A549 (cell line): Measurements from ENCODE around the gene GTPBP3. TPM values are rescaled to one million over a fixed set of nuclear protein-coding genes. Genes with fewer than 3 reads are reported as not detected.
"Not testable (repeated sequence)": the region's sequence is repeated elsewhere in the genome, so short reads cannot be mapped to it uniquely, and the experiment has no call there.

Experiments
- ATAC-seq, 2 experiments: fragments of 200-7000 bp in 1 of 2; fragments of >200 bp in 1 of 2; cut with Nextera tagmentation in 1 of 2; cut with Tn5 transposase in 1 of 2; 3 replicates each; pipeline versions ENCODE4 v1.8.0 to v1.9.1; 2018 to 2020; ENCODE audit warnings: mild to moderate bottlenecking in 1 of 2, moderate library complexity in 1 of 2
- CTCF ChIA-PET: fragments of 300-600 bp; sonication (Branson Sonifier 250); formaldehyde crosslinking; extraction: SDS; loops from one replicate; lab custom pipeline; 2021; ENCODE audit warnings: antibody characterized with exemption, inconsistent platforms; lab: Yijun Ruan, JAX
- POLR2A ChIA-PET: fragments of 350-600 bp; formaldehyde crosslinking; extraction: SDS; loops from one replicate; lab custom pipeline; 2021; ENCODE audit warnings: antibody characterized with exemption, inconsistent platforms; lab: Yijun Ruan, JAX
- DNase-seq, 2 experiments: peaks; one replicate each; pipeline versions ENCODE4 v3.0.0 to v3.0.0-alpha.2; 2011 to 2016; ENCODE audit warnings: low read depth in 1 of 2, low spot score in 1 of 2
- FAIRE-seq: peaks from 2 replicates; lab custom pipeline; 2011; peaks lifted over from hg19 to GRCh38; lab: Jason Lieb, UNC
- H3K27ac ChIP-seq, 2 experiments: fragments of >200 bp; sonication (Bioruptor Twin); formaldehyde crosslinking; 3 replicates each; pipeline ENCODE4 v1.5.1; 2016 to 2017
- H3K4me1 ChIP-seq: fragments of >200 bp; sonication (Bioruptor Twin); formaldehyde crosslinking; 3 replicates; pipeline ENCODE4 v1.6.1; 2016
- H3K4me2 ChIP-seq: fragments of >200 bp; sonication (Bioruptor Twin); formaldehyde crosslinking; 3 replicates; pipeline ENCODE4 v1.6.1; 2016
- H3K4me3 ChIP-seq: fragments of >200 bp; sonication (Bioruptor Twin); formaldehyde crosslinking; 3 replicates; pipeline ENCODE4 v1.5.1; 2016
- H3K9me3 ChIP-seq: fragments of >200 bp; sonication (Bioruptor Twin); formaldehyde crosslinking; 3 replicates; pipeline ENCODE4 v1.6.1; 2016
- BCL3 ChIP-seq: fragments of >200 bp; sonication (Bioruptor Twin); formaldehyde crosslinking; IDR thresholded peaks from 3 replicates; pipeline ENCODE4 v1.6.1; 2016
- CBX8 ChIP-seq: fragments of 200-600 bp; sonication (generic); IDR thresholded peaks from 2 replicates; pipeline ENCODE4 v1.6.1; 2016
- CEBPB ChIP-seq, 2 experiments: fragments of >200 bp in 1 of 2; sonication (Bioruptor Twin) in 1 of 2; formaldehyde crosslinking in 1 of 2; IDR thresholded peaks; 2 replicates each; pipeline ENCODE4 v1.6.1; 2012 to 2016
- EHMT2 ChIP-seq: fragments of 200-600 bp; sonication (generic); IDR thresholded peaks from 2 replicates; pipeline ENCODE4 v1.6.1; 2016; ENCODE audit warnings: antibody characterized with exemption, low read depth, mild to moderate bottlenecking, moderate library complexity
- ESRRA ChIP-seq: fragments of 150-350 bp; IDR thresholded peaks from 2 replicates; pipeline ENCODE4 v1.6.1; 2014; ENCODE audit warnings: mild to moderate bottlenecking, low read length, borderline replicate concordance
- FOSB ChIP-seq: fragments of 250-450 bp; sonication (Bioruptor Pico); IDR thresholded peaks from 2 replicates; pipeline ENCODE4 v1.5.0; 2020; ENCODE audit warnings: mild to moderate bottlenecking, moderate library complexity
- FOSL2 ChIP-seq, 2 experiments: fragments of 450-650 bp in 1 of 2; fragments of >200 bp in 1 of 2; sonication (Bioruptor Twin) in 1 of 2; formaldehyde crosslinking; IDR thresholded peaks; 2 replicates each; pipeline versions ENCODE4 v1.5.0 to v1.6.1; 2016 to 2020; ENCODE audit warnings: mild to moderate bottlenecking in 1 of 2, moderate library complexity in 1 of 2
- HDAC2 ChIP-seq: fragments of 200-600 bp; sonication (generic); IDR thresholded peaks from 2 replicates; pipeline ENCODE4 v1.6.1; 2016
- HEYL ChIP-seq: fragments of 250-450 bp; sonication (Bioruptor Pico); IDR thresholded peaks from 2 replicates; pipeline ENCODE4 v1.8.0; 2021; ENCODE audit warnings: mild to moderate bottlenecking, moderate library complexity
- HMGXB4 ChIP-seq: fragments of 250-450 bp; sonication (Bioruptor Pico); IDR thresholded peaks from 2 replicates; pipeline ENCODE4 v1.5.0; 2021; ENCODE audit warnings: mild to moderate bottlenecking, moderate library complexity, borderline replicate concordance
- HOXB5 ChIP-seq: fragments of 250-450 bp; sonication (Bioruptor Pico); IDR thresholded peaks from 2 replicates; pipeline ENCODE4 v1.5.0; 2020; ENCODE audit warnings: mild to moderate bottlenecking, moderate library complexity
- KDM1A ChIP-seq: fragments of 200-600 bp; sonication (generic); IDR thresholded peaks from 2 replicates; pipeline ENCODE4 v1.6.1; 2016; ENCODE audit warnings: low read depth, mild to moderate bottlenecking
- MAFK ChIP-seq: fragments of 450-650 bp; IDR thresholded peaks from 2 replicates; pipeline ENCODE4 v1.6.1; 2014; ENCODE audit not compliant: partially characterized antibody
- MAX ChIP-seq: IDR thresholded peaks from 2 replicates; pipeline ENCODE4 v1.6.1; 2012
- NPAS2 ChIP-seq: fragments of 250-450 bp; sonication (Bioruptor Pico); IDR thresholded peaks from 2 replicates; pipeline ENCODE4 v1.8.0; 2022; ENCODE audit warnings: mild to moderate bottlenecking, moderate library complexity, borderline replicate concordance
- POLR2A ChIP-seq: IDR thresholded peaks from 2 replicates; pipeline ENCODE4 v1.6.1; 2012; ENCODE audit warnings: mild to moderate bottlenecking, low read length
- RAD21 ChIP-seq, 2 experiments: fragments of >200 bp in 1 of 2; sonication (Bioruptor Twin) in 1 of 2; formaldehyde crosslinking in 1 of 2; IDR thresholded peaks in 1 of 2; conservative IDR thresholded peaks in 1 of 2; 2 replicates in 1 of 2; 3 replicates in 1 of 2; pipeline ENCODE4 v1.6.1; 2012 to 2018; ENCODE audit warnings: inconsistent platforms in 1 of 2
- RARB ChIP-seq: fragments of 250-450 bp; sonication (Bioruptor Pico); IDR thresholded peaks from 2 replicates; pipeline ENCODE4 v1.8.0; 2021; ENCODE audit warnings: mild to moderate bottlenecking, moderate library complexity
- RCOR1 ChIP-seq: fragments of 150-350 bp; IDR thresholded peaks from 2 replicates; pipeline ENCODE4 v1.6.1; 2014; ENCODE audit warnings: antibody characterized with exemption, low read length, low read depth
- RFX5 ChIP-seq: fragments of 450-650 bp; IDR thresholded peaks from 2 replicates; pipeline ENCODE4 v1.7.1; 2014; ENCODE audit warnings: antibody characterized with exemption, mild to moderate bottlenecking, moderate library complexity
- SMC3 ChIP-seq: fragments of >200 bp; sonication (Bioruptor Twin); formaldehyde crosslinking; IDR thresholded peaks from 3 replicates; pipeline ENCODE4 v1.6.1; 2018; ENCODE audit warnings: inconsistent platforms
- TFCP2L1 ChIP-seq: fragments of 250-450 bp; sonication (Bioruptor Pico); IDR thresholded peaks from 2 replicates; pipeline ENCODE4 v1.5.0; 2021; ENCODE audit warnings: mild to moderate bottlenecking
- ZC3H11A ChIP-seq: fragments of 450-650 bp; IDR thresholded peaks from 2 replicates; pipeline ENCODE4 v1.6.1; 2014; ENCODE audit warnings: antibody characterized with exemption, mild to moderate bottlenecking
- ZFP36 ChIP-seq: fragments of 450-650 bp; IDR thresholded peaks from 2 replicates; pipeline ENCODE4 v1.6.1; 2014; ENCODE audit warnings: borderline replicate concordance; ENCODE audit not compliant: partially characterized antibody
- ZNF302 ChIP-seq: fragments of 250-450 bp; sonication (Bioruptor Pico); IDR thresholded peaks from 2 replicates; pipeline ENCODE4 v1.9.0; 2021; ENCODE audit warnings: inconsistent platforms, mild to moderate bottlenecking, moderate library complexity
- WGBS: methylation state at CpG from one replicate; pipeline ENCODE4 v1.1.6; 2017; ENCODE audit errors: missing lambda C conversion rate; 5-methylcytosine and 5-hydroxymethylcytosine counted together
- polyA plus RNA-seq, 4 experiments: library from polyadenylated mRNA; depleted of rRNA in 3 of 4; stranded (reverse); fragments of >200 nt; fragmentation: RNase III in 1 of 4; extraction: RNeasy Plus Mini Kit Qiagen cat#74134 plus additional on column Dnase treatment in 1 of 4; gene quantifications; 2 replicates in 3 of 4; 3 replicates in 1 of 4; pipeline ENCODE4 v1.2.3, GENCODE V29; 2011 to 2017

GTPBP3 gene
- polyA plus RNA-seq, 2 of the 4 experiments (the other 2 are of a cell fraction) = 10.6 to 19.3 TPM

GRCh38 chr19:17358395-17358794 lies 21.0 kb downstream of the GTPBP3 start:
- ChIA-PET CTCF (interaction anchor here (1.0 to 1.8 kb wide), 2 partner anchors 28 to 31 kb away, joined by 4 to 5 read pairs; no protein-coding TSS in a partner anchor), POLR2A (no interaction called here)
- ATAC-seq = peak; percentile 82 to 93; a peak in 5 of 6 replicates
- H3K4me2 ChIP-seq = peak overlapping the region; percentile 58
- H3K4me3 ChIP-seq = no peak overlapping the region
- no peak for FAIRE-seq
- H3K9me3 ChIP-seq = no peaks in the 10 kb centered on the region
- peak; percentile 50 to 63 for DNase-seq
- peak overlapping the region; percentile 46 to 77 for H3K27ac ChIP-seq
- H3K4me1 ChIP-seq = peaks cover 19% of the 10 kb centered on the region
- 38% methylated on average over 7 of the region's 7 CpGs for WGBS
- TF ChIP-seq SMC3 (no peak), KDM1A (no peak), TFCP2L1 (CRISPR knock-in tag) (no peak), FOSL2 (IDR thresholded peaks at IDR 0.05) (no peak), FOSL2 (CRISPR knock-in tag; IDR thresholded peaks at IDR 0.05) (peak; percentile 43; the same call in 1 of the 2 replicates), MAX (peak; percentile 24; the same call in 1 of the 2 replicates)

DNA sequence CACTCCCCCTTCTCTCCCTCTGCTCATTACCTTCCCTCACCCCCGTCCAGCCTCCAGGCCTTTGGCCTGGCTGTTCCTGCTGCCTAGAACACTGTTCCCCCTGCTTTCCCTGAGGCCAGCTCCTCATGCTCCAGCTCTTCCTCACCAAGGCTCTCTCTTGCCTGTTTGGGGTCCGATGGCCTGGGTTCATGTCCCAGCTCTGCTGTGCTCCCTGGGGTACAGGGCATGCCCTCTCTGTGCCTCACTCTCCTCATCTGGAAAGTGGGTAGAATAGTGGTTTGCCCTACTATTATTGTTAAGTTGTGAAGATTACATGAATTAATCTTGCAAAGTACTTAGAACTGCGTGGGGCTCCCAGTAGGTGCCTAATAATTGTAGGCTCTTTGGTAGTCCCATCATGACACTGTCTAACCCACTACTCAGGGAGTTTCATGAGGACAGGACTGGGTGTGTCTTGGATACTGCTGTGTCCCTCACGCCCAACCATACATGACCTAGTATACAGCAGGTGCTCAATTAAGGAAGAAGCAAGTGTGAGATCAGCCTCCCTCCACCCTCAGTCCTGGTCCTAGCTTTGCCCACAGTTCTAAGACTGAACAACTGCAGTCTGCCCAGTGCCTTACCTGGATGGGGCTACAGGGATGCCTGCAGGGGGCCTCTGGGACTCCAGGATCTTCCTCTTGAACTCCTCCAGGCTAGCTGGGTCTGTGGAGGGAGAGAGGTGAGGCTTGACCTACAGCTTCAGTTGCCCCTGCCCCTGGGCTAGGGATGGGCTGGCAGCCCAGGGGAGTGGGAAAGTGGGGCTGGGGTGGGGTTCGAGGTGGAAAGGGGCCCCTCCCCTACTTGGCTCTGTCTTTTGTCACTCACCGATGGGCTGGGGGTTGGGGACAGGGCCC lies 22.8 kb downstream of the GTPBP3 start:
- POLR2A ChIA-PET = no interaction called here
- peaks cover 19% of the 10 kb centered on the region for H3K4me1 ChIP-seq
- DNase-seq = no peak
- H3K27ac ChIP-seq = peak overlapping the region in 1 of 2 experiments; percentile 52; a peak in 1 of 6 replicates
- no peak for FAIRE-seq
- no peaks in the 10 kb centered on the region for H3K9me3 ChIP-seq
- no peak overlapping the region for H3K4me3 ChIP-seq
- no peak for TF ChIP-seq RFX5
- no peak for TF ChIP-seq NPAS2 (CRISPR knock-in tag)
- TF ChIP-seq RCOR1 = no peak
- no peak for TF ChIP-seq BCL3
- TF ChIP-seq ZNF302 (CRISPR knock-in tag) = no peak
- TF ChIP-seq SMC3 = no peak
- CTCF ChIA-PET = interaction anchor here (1.0 to 2.2 kb wide), 4 partner anchors 13 to 68 kb away, joined by 3 to 6 read pairs (median 4); partner anchors contain the start of gene CCDC194
- 55% methylated on average over 5 of the region's 6 CpGs for WGBS
- no peak overlapping the region for H3K4me2 ChIP-seq
- ATAC-seq = peak in 1 of 2 experiments; percentile 34; a peak in 1 of 6 replicates

- CTCF ChIA-PET = interaction anchor here (4.0 kb wide), 1 partner anchor 22 kb away, joined by 13 read pairs; no protein-coding TSS in a partner anchor
- DNase-seq, ATAC-seq, H3K9me3 ChIP-seq, POLR2A ChIA-PET, FAIRE-seq, H3K27ac ChIP-seq, H3K4me1 ChIP-seq, H3K4me2 ChIP-seq, H3K4me3 ChIP-seq: not testable (repeated sequence)
- 65% methylated on average over 20 of the region's 20 CpGs for WGBS
Measured at GRCh38 chr19:17363852-17364605, 26.7 kb downstream of the GTPBP3 start.

DNA sequence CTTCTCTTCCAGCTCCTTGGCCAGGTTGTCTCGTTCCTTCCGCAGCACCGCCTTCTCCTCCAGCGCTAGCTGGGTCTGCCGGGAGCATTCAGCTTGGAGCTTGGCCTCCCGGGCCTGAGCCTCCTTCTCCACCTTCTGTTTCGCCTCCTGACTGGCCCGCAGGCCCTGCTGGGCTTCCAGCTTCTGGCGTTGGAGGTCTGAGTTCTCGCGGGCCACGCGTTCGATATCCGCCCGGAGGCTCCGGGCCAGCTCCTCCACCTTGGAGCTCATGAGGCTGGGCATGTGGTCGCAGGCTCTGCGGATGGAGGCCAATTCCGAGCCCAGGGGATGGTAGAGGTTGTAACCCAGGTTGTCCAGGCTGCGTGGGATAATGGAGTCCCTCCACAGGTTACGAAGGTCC lies 28.0 kb downstream of the GTPBP3 start:
- CTCF ChIA-PET = interaction anchor here (1.5 to 4.0 kb wide), 2 partner anchors 20 to 25 kb away, joined by 4 to 13 read pairs; no protein-coding TSS in a partner anchor

More for the DNA sequence above, 28.0 kb downstream of the GTPBP3 start:
- DNase-seq = no peak
- Histone ChIP-seq H3K4me3 (no peak overlapping the region), H3K27ac (no peak overlapping the region), H3K4me2 (no peak overlapping the region), H3K9me3 (no peaks in the 10 kb centered on the region), H3K4me1 (no peaks in the 10 kb centered on the region)
- ATAC-seq = no peak
- no peak for FAIRE-seq
- POLR2A ChIA-PET = no interaction called here
- TF ChIP-seq ZFP36 (no peak), ZNF302 (CRISPR knock-in tag) (no peak), HEYL (no peak), RAD21 (conservative IDR thresholded peaks at IDR 0.05 in 1 of 2, IDR thresholded peaks at IDR 0.05 in 1 of 2) (no peak), POLR2A (no peak), HOXB5 (CRISPR knock-in tag) (no peak), EHMT2 (no peak), ESRRA (no peak), HMGXB4 (CRISPR knock-in tag) (no peak), CEBPB (IDR thresholded peaks at IDR 0.05) (no peak), FOSB (CRISPR knock-in tag) (no peak), MAFK (no peak), HDAC2 (no peak), CBX8 (no peak), FOSL2 (IDR thresholded peaks at IDR 0.05) (no peak), FOSL2 (CRISPR knock-in tag; IDR thresholded peaks at IDR 0.05) (no peak), RARB (CRISPR knock-in tag) (no peak), ZC3H11A (no peak)
- WGBS = 94% methylated on average over 19 of the region's 22 CpGs
